SHP77 (cell line): ENCODE data around the gene FBXO21.
A peak's percentile ranks its signal among the peaks of the same experiment; 100 is the strongest.

ENCODE experiments used
- DNase-seq, 2 experiments: peaks; one replicate each; lab custom pipeline; 2025; lab: John Stamatoyannopoulos, UW

The FBXO21 gene

GRCh38 chr12:117139025-117139717, 51.1 kb downstream of the FBXO21 start:
- no peak for DNase-seq

GRCh38 chr12:117134721-117135120, 55.5 kb downstream of the FBXO21 start:
- DNase-seq: no peak

GRCh38 chr12:117134059-117134458, 56.2 kb downstream of the FBXO21 start:
- DNase-seq: no peak

GRCh38 chr12:117130801-117131200, 59.5 kb downstream of the FBXO21 start:
- DNase-seq: no peak

- DNase-seq: no peak
These were observed 60.9 kb downstream of the FBXO21 start for GRCh38 chr12:117129391-117129790.

GRCh38 chr12:117127933-117128823, 62.1 kb downstream of the FBXO21 start:
- DNase-seq: no peak

- DNase-seq: no peak
These were observed 63.9 kb downstream of the FBXO21 start for GRCh38 chr12:117126335-117126734.

GRCh38 chr12:117125767-117126166, 64.5 kb downstream of the FBXO21 start:
- DNase-seq: no peak

- no peak for DNase-seq
These were observed 65.0 kb downstream of the FBXO21 start for GRCh38 chr12:117125272-117125613.

GRCh38 chr12:117124421-117125271, 65.6 kb downstream of the FBXO21 start:
- no peak for DNase-seq

GRCh38 chr12:117121441-117121840, 68.8 kb downstream of the FBXO21 start:
- DNase-seq: no peak

GRCh38 chr12:117120787-117121186, 69.5 kb downstream of the FBXO21 start:
- DNase-seq: peak; percentile 42 to 65

- DNase-seq: peak; percentile 84 to 85
These were observed 70.6 kb downstream of the FBXO21 start for GRCh38 chr12:117119592-117120198.

GRCh38 chr12:117118838-117119591, 71.3 kb downstream of the FBXO21 start:
- peak; percentile 73 for DNase-seq

GRCh38 chr12:117114784-117115183, 75.5 kb downstream of the FBXO21 start:
- peak in 1 of 2 experiments; percentile 47 for DNase-seq

- no peak for DNase-seq
These were observed 77.0 kb downstream of the FBXO21 start for GRCh38 chr12:117113231-117113630.

GRCh38 chr12:117111821-117112595, 78.3 kb downstream of the FBXO21 start:
- DNase-seq: peak; percentile 76 to 84

GRCh38 chr12:117111386-117111785, 78.9 kb downstream of the FBXO21 start:
- no peak for DNase-seq

- no peak for DNase-seq
These were observed 80.2 kb downstream of the FBXO21 start for GRCh38 chr12:117109943-117110635.

- DNase-seq: no peak
These were observed 84.4 kb downstream of the FBXO21 start for GRCh38 chr12:117105902-117106301.
